Prostate gland (tissue), 2 donors: ENCODE measurements around the gene APLP2.

Experiments
- CTCF ChIP-seq, 4 experiments: fragments of 200-600 bp in 2 of 4; fragments of 450-650 bp in 2 of 4; sonication (generic) in 2 of 4; IDR thresholded peaks; 1 replicate in 3 of 4; 2 replicates in 1 of 4; pipeline ENCODE4 v1.5.1; 2016 to 2019; ENCODE audit warnings: antibody characterized with exemption in 4 of 4, mild to moderate bottlenecking in 2 of 4, moderate library complexity in 2 of 4
- POLR2A ChIP-seq: fragments of 450-650 bp; IDR thresholded peaks from one replicate; pipeline ENCODE4 v1.6.1; 2016; ENCODE audit warnings: antibody characterized with exemption, mild to moderate bottlenecking
- POLR2AphosphoS5 ChIP-seq: sonication (generic); formaldehyde crosslinking; IDR thresholded peaks from one replicate; pipeline ENCODE4 v1.6.1; 2017; ENCODE audit warnings: antibody characterized with exemption

- TF ChIP-seq CTCF (IDR thresholded peaks at IDR 0.05), result no peak
- no peak for TF ChIP-seq POLR2AphosphoS5
- no peak for TF ChIP-seq POLR2A
Measured at GRCh38 chr11:130055617-130056016, 14.1 kb upstream of the APLP2 start.
